Measurements from ENCODE around the gene GAK.
A peak's percentile ranks its signal among the peaks of the same experiment; 100 is the strongest.

Gene GAK

DNA sequence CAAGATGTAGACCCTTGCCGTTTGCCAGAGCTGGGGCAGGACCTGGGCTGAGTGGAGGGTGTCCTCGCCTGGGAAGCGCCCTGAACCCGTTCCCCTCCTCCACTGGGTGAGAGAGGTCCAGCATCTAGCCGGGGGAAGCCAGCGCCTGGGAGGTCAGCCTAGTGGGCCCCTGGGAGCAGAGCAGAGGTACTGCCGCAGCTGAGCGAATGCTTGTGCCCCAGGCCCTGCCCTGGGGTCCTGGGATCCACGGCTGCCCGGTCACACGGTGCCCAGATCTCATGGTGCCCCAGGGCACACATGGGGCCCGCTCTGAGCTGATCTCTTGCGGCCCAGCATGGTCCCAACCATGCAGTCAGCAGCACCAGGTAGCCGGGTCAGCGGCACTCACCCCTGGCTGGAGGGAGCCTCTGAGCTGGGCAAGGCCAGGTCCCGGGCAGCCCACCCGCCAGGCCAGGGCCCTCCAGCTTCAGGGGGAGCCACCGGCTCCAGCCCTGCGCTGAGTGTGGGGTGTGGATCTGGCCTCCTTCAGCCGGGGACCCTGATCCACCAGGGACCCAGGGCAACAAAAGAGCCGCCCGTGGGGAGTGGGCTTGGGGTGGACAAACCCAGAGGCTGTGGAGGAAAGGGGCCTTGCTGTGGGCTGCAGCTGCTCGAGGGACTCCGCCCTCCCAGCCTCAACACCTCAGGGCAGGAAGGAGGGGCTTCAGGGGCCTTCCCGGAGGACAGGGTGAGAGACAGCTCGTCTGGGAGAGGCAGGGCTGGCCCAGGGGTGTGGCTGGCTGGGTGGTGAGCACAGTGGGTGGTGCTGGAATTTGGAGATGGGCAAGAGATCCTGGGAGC is 102.1 kb downstream of the GAK start:
- no peak for DNase-seq (ENCODE audit: low spot score)

DNA sequence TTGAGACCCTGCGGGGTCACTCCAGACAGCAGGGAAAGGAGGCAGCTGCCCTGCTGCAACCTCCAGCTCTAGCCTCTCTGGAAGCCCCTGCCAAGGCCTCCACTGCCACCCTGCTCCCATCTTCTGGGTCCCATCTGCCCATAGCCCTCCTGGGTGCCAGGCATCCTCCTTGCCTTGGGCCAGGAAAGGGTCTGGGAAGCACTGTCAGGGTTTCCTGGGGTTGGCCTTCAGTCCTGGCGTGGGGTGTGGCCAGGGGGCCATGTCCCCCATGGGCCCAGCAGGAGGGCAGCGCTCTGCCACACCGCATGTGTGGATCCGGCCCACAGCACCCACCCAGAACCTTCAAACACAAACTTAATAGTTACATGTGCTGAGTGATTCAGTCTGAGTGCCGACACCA is 102.8 kb downstream of the GAK start:
- DNase-seq (ENCODE audit: low spot score) = no peak

- peak; percentile 57 for DNase-seq (ENCODE audit: low spot score)
Measured at GRCh38 chr4:828641-829271, 103.4 kb downstream of the GAK start.

DNA sequence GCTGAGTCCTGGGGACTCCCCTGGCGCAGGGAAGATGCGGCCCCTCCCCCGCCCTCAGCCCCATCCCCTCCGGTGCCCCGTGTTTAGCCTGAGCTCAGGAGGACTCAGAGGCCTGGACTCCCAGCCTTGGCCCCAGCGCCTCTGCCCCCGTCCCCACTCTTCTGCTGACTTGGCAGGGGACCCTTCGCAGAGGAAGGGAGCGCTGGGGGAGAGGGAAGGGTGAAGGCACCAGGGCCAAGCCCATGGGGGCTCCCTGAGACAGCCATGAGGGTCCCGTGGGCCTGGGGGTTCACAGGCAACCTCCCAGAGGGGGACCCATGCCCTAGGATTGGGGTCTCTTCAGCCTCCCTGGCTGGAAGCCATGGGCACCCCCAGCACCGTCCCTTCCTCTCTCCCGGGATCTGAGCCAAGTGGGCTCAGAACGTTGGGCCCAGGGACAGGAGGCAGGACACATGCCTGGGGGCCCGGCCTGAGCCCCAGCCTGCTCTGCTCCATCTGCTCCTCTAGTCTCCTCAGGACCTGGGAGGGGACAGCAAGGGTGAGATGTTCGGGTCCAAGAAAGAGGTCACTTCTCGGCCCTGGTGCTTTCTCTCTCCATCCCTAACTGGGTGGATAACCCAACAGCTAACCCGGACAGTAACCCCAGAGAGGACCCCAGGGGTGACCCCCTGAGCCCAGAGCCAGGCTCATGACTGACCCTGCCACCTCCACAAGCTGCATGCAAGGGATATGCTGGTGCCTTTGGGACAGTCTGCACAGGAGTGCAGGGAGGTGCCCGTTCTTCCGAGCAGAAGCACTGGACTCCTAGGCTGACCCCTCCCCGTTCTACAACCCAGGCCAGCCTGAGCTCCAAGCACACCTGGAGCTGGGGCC is 104.7 kb downstream of the GAK start:
- DNase-seq (ENCODE audit: low spot score) = no peak

- no peak for DNase-seq (ENCODE audit: low spot score)
Measured at GRCh38 chr4:826508-827208, 105.5 kb downstream of the GAK start.

- DNase-seq (ENCODE audit: low spot score) = peak; percentile 65
Measured at GRCh38 chr4:825971-826330, 106.2 kb downstream of the GAK start, which contains the start of gene CPLX1. Gene CPLX1, minus strand, starts transcription at chr4:826129. Its CDS starts 1,607 bp downstream, at chr4:824522.

DNA sequence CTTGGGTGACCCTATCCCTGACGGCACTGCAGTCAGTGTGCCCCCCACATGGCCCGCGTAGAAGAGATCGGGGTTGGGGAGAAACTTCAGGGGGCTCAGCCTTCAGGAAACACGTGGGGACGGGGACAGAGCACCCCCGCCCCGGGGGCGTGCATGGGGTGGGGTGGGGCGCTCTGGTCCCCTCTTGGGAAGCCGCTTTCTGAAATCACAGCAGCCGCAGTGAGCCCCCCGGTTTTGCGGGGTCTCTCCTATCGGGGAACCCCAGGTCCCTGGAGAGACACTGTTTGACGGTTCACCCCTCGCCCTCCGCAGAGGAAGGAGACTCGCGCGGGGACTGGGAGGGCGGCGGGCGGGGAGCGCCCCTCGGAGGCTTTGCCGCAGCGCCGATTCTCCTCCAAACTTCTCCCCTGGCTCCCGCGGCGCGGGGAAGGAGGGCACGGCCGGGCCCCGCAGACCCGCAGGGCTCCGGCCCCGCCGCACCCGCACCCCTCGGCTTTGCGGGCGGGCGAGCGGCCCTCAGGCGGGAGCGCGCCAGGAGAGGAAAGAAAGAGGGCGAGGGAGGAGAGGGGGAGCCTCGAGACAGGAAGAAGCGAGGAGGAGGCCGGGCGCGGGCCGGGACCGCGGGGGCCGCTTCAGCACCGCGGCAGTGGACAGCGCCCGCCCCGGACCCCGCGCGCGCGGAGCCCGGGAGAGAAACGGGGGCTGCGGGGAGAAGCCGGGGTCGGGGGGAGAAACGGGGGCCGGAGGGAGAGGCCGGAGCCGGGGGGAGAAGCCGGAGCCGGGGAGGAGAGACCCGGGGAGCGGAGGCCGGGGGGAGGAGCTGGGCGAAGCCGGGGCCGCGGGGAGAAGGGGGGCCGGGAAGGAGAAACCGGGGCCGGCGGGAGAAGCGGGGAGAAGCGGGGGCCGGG is 106.8 kb downstream of the GAK start:
- peak; percentile 81 for DNase-seq (ENCODE audit: low spot score)

DNA sequence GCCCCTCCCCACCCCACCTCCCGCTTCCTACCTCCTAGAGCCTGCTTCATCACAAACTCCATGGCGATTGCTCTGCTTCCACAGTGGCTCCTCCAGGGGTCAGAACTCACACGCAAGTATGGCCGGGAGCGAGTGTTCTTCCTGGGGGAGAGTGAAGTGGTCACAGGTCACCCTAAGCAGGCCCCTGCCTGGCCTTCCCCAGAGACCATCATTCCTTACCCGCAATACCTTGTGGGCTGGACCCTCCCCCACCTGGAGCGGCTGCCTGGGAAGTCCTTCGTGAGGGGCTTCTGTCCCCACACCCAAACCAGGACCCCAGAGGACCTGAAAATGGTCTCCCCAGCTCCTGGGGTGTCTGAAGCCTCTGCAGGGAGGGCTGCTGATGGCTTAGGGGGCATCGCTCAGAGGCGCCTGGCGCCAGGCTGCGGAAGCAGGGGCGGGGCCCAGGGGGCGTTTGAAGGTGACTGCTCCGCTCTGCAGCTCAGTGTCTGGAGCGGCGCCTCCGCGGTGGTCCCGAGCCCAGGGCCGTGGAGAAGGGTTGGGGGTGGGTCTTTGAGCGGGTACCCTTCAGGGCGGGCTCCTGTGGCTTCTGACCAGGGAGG is 107.6 kb downstream of the GAK start:
- DNase-seq (ENCODE audit: low spot score) = no peak

- no peak for DNase-seq (ENCODE audit: low spot score)
Measured at GRCh38 chr4:823761-824460, 108.2 kb downstream of the GAK start.

GRCh38 chr4:823176-823760 is 108.8 kb downstream of the GAK start:
- DNase-seq (ENCODE audit: low spot score) = no peak

DNA sequence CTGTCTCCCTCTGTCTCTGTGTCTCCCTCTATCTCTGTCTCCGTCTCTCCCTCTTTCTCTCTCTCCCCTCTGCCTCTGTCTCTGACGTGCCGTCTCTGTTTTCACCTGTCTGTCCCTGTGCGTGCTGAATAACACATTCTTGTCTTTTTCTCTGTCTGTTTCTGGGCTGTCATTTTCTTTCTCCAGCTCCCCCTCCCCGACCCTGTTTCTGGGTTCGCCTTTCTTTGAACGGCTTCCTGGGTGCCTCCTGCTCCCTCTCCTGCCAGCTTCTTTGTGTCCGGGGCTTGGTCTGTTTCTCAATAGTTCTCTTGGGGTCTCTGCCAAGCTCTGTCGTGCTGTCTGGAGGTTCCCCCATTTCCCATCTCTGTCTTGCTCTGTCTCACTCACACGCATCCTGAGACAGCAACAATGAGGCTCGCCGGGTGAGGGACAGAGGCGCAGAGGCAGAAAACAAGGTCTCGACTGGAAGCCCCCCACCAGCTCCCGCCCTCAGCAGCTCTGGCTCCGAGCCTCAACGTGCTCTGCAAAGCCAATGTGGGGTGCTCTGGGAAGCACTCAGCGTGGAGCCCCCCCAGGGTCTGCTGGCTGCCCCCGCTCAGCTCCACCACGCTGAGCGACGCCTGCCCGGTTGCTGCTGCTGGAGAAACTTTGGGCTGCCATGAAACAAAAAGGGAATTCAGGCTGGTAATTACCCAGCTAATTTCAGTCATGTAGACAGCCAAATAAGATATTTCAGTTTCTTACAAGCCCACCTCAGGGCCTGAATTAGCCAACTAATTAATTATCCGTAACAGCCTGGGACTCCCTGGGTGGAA is 109.5 kb downstream of the GAK start:
- DNase-seq (ENCODE audit: low spot score) = no peak

- DNase-seq (ENCODE audit: low spot score) = no peak
Measured at GRCh38 chr4:821631-822030, 110.5 kb downstream of the GAK start.

DNA sequence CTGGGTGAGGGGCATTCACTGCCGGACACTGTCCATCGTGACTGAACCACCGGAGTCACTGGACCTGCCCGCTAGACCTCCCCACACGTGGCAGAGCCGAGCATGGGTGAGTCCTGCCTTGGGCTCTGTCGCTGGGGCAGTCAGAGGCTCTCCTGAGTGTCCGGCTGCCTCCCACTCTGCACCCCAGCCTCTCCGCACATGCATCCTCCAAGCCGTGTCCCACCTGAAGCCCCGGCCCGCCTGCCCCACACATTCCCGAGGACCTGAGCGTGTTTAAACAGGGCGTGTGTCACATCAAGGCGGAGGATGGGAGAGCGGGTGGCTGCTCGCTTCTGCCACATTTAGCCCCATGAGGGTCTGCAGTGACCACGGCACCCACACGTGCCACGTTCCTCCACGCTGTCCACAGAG is 110.9 kb downstream of the GAK start:
- DNase-seq (ENCODE audit: low spot score) = no peak

DNA sequence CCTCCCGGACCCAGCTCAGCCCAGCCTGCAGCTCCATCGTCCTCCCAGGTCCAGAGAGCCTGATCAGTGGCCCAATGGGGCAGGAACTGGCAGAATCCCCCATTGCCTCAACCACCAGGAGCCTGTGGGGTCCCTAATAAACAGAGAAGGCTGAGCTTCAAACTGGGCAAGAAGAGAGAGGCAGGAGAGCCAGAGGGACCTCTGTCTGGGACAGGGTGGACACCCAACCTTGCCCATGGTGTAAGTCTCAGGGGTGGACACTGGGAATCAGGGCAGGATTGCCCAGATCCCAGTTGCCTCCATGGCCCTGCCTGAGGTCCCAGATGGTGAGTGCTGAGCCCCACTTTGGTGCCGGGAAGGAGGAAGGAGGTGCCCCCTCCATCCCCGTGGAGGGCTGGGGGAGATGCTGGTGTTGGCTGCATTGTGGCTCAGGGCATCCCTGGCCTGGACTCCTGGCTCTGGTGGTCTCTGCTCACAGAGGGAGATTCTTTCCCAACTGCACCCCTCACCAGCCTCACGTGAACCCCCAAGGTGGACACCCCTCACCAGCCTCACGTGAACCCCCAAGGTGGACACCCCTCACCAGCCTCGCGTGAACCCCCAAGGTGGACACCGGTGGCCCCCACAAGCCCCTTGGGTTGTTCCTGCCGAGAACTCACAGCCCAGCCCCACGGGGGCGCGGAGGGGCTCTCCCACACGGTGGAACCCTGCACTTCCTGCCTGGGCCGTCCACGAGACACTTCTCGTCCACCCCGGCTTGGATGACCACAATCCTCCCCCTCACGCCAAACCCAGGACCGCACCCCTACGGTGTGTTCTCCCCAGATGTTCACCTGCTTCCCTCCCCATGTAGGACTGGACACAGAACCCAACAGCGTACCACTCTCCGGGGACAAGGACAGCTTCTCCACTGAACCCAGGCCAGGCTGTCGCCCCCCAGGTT is 111.6 kb downstream of the GAK start:
- DNase-seq (ENCODE audit: low spot score) = no peak

DNA sequence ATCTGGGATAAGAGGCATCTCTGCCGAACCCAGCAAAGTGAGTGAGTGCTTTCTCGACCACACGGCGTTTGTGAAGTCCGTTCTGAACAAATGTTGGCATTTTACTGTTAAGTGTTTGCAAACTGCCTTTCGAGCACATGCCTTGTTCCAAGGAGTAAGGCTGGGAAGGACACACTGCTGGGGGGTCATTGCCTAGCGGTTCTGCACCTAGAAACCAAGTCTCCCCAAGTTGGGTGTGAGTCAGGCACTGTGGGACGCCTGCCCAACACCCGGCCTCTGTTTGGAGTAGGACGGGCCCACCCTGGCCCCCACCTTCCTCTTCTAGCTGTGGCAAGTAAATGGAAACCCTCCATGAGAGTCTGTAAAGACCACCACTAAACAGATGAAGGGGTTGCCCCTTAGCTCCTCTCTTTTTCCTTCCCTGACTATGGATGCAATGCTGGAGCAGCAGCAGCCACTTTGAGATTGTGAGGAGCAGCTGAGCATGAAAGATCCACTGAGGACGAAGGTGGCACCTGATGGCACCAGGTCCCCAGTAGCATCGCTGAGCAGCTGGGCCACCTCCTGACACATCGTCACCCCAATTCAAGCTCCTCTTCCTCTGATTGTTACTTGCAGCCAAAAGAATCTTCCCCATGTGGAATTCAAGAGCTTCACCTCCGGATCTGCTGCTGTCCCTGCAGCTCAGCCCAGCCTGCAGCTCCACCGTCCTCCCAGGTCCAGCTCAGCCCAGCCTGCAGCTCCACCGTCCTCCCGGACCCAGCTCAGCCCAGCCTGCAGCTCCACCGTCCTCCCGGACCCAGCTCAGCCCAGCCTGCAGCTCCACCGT is 112.5 kb downstream of the GAK start:
- DNase-seq (ENCODE audit: low spot score) = no peak

- no peak for DNase-seq (ENCODE audit: low spot score)
Measured at GRCh38 chr4:818106-818921, 113.8 kb downstream of the GAK start.

Data from GM03348 (cell line).